ENCODE results near the gene IQUB.

GRCh38 chr7:123555484-123555883 is 21.1 kb upstream of the IQUB start:
- TF ChIP-seq CTCF (IDR thresholded peaks at IDR 0.05) (no peak), POLR2AphosphoS5 (IDR thresholded peaks at IDR 0.05) (no peak), POLR2A (IDR thresholded peaks at IDR 0.05) (no peak), EP300 (IDR thresholded peaks at IDR 0.05) (no peak)
